ENCODE measurements around the gene ANKRD55.
"Not testable (repeated sequence)": the region's sequence is repeated elsewhere in the genome, so short reads cannot be mapped to it uniquely, and the experiment has no call there.

The ANKRD55 gene

DNA sequence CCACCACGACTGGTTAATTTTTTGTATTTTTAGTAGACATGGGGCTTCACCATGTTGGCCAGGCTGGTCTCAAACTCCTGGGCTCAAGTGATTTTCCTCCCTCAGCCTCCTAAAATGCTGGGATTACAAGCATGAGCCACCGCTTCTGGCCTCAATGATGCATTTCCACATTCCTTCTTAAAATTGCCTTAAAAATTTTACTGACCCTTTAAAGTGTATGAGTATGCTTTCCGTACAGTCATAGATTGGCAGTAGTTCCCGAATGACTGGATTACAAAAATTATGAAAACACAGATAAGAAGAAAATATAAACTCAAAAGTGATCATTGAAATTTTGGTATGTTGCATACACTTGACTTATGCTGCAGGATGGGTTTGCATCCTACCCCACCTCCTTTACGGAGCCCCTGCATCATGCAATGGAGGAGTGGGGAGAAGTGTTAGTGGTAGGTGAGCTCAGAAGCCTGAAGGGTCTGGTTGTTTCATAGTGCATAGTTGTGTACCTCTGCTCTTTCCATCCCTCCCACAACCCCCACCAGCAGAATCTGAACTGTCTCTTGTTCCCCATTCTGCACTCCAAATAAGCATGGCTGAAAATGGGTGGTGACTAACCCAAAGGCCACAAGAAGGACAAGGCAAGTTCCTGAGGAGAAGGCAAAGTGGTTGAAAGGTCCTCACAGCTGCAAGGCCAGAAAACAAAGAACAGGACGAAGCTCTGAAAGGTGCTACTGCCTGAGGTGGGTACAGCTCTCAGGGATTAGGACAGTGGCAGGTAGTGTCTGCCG lies 26.8 kb downstream of the ANKRD55 start:
- DNase-seq = no peak

DNA sequence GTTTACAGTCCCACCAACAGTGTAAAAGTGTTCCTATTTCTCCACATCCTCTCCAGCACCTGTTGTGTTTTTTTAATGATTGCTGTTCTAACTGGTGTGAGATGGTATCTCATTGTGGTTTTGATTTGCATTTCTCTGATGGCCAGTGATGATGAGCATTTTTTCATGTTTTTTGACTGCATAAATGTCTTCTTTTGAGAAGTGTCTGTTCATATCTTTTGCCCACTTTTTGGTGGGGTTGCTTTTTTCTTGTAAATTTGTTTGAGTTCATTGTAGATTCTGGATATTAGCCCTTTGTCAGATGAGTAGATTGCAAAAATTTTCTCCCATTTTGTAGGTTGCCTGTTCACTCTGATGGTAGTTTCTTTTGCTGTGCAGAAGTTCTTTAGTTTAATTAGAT lies 29.2 kb downstream of the ANKRD55 start:
- DNase-seq = not testable (repeated sequence)

DNA sequence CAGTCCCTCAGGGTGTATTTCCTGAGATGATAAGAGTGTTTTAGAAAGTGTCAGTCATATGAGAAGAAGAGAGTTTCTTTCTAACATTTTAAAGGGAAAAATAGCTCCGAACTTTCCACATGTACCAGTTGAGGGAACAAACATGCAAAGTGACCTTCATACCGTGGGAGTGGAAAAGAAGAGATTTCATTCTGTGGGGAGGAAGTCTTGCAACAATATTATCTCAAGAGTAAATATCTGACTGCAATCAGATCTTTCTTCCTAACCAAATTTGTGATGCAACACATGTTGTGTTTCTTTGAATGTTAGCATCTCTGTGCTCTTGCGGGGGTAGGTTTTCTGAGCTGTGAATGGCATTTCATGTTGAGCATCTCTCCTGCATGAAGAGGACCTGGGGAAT lies 30.6 kb downstream of the ANKRD55 start:
- no peak for DNase-seq

- DNase-seq = not testable (repeated sequence)
Observed at GRCh38 chr5:56201762-56202261, 31.3 kb downstream of the ANKRD55 start.

DNA sequence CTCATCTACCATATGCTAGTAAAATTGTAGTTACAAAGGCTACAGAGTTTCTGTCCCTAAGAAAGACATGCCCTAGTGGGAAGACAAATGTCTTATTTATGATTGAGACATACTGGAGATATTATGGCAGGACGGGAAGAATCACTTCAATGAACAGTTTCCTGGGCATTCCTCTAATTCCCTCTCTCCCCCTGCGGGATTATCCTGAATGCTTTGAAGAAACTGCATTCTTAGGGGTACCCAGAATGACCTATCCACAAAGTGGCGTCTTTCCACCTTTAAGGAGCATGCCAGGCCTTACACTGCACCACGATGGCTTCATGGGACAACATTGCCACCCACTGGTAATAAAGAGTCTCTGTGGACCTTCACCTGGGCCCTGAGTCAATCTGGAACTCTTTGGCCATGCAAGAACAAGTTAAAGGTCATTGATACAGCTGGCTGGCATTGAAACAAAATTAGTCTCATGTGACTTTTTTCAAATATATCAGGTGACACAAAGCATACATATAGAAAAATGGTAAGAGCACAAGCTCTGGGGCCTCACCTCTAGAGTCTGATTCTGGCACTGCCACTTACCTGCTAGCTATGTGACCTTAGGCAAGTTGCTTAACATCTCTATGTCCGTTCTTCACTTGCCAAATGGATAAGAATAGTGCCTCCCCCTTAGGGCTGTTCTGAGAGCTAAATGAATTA lies 32.0 kb downstream of the ANKRD55 start:
- peak; percentile 22 for DNase-seq

- DNase-seq = no peak
Observed at GRCh38 chr5:56195016-56195415, 38.1 kb downstream of the ANKRD55 start.

DNA sequence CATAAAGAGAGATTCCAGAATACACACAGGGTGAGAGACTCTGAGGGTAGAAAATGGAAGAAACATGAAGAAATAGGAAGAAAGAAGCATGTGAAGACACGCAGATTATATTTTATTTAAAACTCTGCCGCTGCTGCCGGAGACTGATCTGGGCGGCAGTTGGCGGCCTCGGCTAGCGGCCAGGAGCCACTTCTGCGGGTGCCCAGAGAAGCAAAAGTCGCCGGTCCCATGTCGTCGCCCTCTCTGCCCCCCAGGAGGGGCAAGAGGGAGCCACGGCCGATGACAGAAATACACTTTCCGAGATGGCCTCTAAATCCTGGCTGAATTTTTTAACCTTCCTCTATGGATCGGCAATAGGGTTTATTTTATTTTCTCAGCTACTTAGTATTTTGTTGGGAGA lies 40.9 kb downstream of the ANKRD55 start:
- no peak for DNase-seq

- no peak for DNase-seq
Observed at GRCh38 chr5:56191656-56192055, 41.5 kb downstream of the ANKRD55 start.

- no peak for DNase-seq
Observed at GRCh38 chr5:56190497-56190896, 42.6 kb downstream of the ANKRD55 start.

DNA sequence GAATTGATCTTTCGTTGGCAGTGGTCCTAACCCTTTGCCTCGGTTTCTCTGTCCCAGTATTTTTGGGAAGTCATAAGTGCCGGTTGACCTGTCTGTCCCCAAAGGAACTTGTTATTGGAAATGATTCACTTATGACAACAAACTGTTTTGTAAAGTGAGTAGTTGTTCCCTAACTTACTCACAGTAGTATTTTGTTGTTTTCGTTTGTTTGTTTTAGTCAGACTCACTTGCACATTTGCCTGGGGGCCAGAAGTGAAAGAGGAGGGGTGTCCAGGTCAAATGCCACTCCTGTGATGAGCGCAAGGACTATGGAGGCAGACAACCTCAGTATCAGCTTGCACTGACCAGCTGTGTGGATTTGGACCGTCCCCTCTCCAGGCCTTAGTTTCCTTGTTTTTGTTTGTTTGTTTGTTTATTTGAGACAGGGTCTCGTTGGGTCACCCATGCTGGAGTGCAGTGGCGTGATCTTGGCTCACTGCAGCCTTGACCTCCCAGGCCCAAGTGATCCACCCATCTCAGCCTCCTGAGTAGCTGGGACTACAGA lies 47.3 kb downstream of the ANKRD55 start:
- no peak for DNase-seq

DNA sequence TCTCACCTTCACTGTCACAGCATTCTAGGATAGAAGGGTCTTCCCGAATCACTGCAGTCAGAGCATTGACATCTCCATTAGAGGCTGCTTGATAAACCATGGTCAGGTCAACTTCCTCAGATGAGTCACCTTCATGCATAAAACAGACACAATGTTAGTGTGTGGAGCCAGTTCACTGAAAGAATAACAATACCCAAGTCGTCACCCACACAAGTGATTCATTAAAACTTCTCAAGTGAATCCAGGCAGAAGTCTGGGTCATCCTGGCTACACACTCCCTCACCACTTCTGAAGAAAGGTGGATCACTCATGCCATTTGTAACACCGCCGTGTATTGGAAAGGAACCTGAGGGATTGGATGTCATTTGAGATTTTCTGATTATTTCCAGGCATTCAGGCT lies 49.6 kb downstream of the ANKRD55 start:
- no peak for DNase-seq

DNA sequence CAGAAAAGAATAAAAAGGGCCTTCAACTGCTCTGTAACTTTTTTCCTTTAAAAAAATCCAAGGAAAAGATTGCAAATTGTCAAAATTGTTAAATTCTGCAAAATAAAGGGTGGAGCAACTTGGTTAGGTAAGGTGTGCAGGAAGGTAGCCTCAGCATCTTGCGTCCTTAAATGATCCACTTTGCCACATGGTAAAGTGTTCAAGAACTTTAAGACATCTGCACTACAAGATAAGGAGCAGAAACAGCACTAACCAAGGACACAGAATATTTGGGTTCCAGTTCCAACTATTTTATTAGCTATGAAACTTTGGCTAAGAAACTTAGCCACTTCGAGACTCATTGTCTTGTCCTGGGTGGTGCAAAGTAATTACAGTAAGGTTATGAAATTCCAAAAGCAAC lies 53.7 kb downstream of the ANKRD55 start:
- DNase-seq = no peak

DNA sequence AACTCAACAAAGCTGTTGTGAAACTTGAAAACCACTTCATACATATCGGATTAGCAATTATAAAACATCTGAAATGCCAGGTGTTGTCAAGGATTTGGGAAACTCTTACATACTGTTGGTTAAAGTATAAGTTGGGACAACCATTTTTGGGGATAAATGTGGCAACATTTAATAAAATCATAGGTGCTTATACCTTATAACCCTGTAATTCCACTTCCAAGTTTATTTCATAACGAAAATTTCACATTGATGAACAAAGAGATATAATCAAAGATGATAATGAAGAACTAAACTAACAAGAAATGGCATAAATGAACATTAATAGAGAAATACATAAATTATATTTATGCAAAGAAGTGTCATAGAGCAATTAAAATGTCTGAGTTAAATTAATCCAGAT lies 54.3 kb downstream of the ANKRD55 start:
- no peak for DNase-seq

- DNase-seq = no peak
Observed at GRCh38 chr5:56176871-56177533, 56.1 kb downstream of the ANKRD55 start.

DNA sequence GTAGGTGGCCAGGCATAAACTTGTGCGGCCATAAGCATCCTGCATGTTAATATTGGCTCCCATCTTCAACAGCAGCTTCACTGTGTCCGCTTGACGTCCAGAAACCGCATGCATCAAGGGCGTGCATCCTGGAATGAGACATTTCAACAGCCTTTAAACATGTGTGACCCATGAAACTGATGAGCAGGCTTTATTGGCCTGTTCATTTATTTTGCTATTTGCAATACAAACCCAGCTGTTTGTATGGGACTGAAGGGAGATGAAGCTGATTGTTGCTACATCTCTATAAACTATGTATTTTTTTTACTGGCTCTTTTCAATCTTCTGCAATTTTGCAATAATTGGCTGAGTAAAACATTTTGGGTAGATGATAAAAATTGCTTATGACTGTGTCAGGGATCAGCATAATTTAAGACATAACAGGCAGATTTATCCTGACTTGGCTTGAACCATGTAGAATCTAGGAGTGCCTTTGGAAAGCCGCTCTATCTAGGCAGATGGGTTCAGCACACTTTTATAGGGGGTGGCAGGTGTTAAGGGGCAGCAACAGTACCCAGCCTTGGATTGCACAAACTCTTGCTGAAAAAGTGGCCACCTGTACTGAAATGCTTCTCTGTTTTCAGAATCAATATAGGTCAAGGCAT lies 56.9 kb downstream of the ANKRD55 start:
- DNase-seq = no peak

GRCh38 chr5:56175488-56175887 lies 57.6 kb downstream of the ANKRD55 start:
- no peak for DNase-seq

GRCh38 chr5:56175021-56175420 lies 58.1 kb downstream of the ANKRD55 start:
- no peak for DNase-seq

GRCh38 chr5:56172241-56172640 lies 60.9 kb downstream of the ANKRD55 start:
- no peak for DNase-seq

DNA sequence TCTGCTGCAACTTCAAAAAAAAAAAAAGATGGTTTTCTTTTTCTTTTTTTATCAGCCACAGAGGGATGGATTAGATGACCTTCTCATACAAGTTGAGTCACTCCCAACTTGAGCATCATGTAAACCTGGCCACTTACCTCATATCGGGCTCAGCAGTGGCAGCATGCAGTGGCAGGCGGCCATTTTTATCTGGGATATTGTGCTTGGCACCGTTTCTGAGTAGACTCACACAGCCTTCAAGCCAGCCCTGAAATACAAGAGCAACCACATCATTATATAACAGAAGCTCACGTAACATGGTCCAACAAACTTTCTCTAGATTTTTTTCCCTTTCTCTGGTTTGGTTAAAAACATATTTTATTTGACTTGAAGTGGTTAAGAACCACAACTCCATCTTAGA lies 62.6 kb downstream of the ANKRD55 start:
- DNase-seq = no peak

DNA sequence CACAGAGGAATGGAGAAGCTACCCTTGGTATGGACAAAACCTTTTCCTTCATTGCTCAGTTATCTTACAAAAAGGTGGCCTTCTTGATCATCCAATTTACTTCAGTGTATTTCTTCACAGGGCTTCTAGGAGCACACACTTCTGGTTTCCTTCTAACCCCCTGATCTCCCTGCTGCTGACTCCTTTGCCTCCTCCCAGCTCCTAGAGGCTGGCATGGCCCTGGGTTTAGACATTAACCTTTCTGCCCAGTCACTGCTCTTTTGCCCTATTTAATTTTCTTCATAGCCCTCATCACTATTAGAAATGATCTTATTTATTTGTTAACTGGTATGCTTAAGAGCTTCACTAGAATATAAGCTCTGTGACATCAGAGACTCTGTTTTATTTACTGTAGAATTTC lies 63.2 kb downstream of the ANKRD55 start:
- DNase-seq = no peak

DNA sequence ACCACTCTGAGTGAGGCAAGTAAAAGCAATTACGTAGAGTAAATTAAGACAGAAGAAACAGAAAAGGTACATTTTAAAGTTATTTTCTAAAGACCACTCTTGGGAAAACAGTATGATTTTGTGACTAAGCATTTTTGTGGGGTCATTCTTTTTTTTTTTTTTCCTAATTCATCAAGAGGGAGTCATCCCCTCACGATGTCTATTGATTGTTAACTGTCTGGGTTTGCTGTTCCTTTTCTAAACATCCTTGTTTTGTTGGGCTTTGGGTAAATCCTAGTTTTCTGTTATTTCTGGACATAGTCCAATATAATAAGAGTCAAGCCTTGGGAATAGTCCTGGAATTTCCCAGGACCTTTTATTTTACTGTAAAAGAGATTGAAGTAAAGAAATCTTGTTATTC lies 63.8 kb downstream of the ANKRD55 start:
- DNase-seq = no peak

DNA sequence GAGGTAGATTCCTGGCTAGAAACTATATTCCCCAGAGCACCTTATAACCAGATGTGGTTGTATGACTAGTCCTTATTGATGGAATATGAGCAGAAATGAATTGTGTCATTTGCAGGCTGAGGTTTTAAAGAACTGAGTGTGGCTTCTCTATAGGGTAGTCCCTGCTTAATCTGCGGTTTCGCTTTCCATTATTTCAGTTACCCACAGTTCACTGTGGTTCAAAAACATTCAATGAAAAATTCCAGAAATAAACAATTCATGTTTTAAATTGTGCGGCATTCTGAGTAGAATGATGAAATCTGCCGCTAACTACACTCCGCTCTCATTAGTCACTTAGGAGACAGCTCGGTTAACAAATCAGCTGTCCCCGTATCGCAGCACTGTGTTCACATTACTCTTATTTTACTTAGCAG lies 65.1 kb downstream of the ANKRD55 start:
- no peak for DNase-seq

GRCh38 chr5:56167519-56167918 lies 65.6 kb downstream of the ANKRD55 start:
- DNase-seq = no peak
